NCI-H82 treated with DMSO at 0.1 percent for 48 hours (cell line): Measurements from ENCODE around the gene XYLT1.

ENCODE experiments used
- DNase-seq: peaks from one replicate; lab custom pipeline; 2025; ENCODE audit not compliant: unreplicated experiment; lab: John Stamatoyannopoulos, UW

Gene XYLT1

GRCh38 chr16:17404941-17405689 lies 65.6 kb downstream of the XYLT1 start:
- no peak for DNase-seq

- no peak for DNase-seq
These were observed 66.8 kb downstream of the XYLT1 start for GRCh38 chr16:17403859-17404545.

- DNase-seq = no peak
These were observed 67.5 kb downstream of the XYLT1 start for GRCh38 chr16:17403156-17403809.

- DNase-seq = no peak
These were observed 73.3 kb downstream of the XYLT1 start for GRCh38 chr16:17397499-17397891.

- no peak for DNase-seq
These were observed 73.8 kb downstream of the XYLT1 start for GRCh38 chr16:17396762-17397498.

GRCh38 chr16:17395849-17396480 lies 74.8 kb downstream of the XYLT1 start:
- DNase-seq = no peak

GRCh38 chr16:17392857-17393692 lies 77.7 kb downstream of the XYLT1 start:
- DNase-seq = no peak

- DNase-seq = no peak
These were observed 78.5 kb downstream of the XYLT1 start for GRCh38 chr16:17392127-17392856.

- DNase-seq = no peak
These were observed 79.0 kb downstream of the XYLT1 start for GRCh38 chr16:17391715-17392114.

- no peak for DNase-seq
These were observed 81.4 kb downstream of the XYLT1 start for GRCh38 chr16:17389384-17389783.

GRCh38 chr16:17387256-17387655 lies 83.5 kb downstream of the XYLT1 start:
- peak; percentile 61 for DNase-seq

- DNase-seq = peak; percentile 89
These were observed 84.5 kb downstream of the XYLT1 start for GRCh38 chr16:17386229-17386628.

GRCh38 chr16:17384471-17384870 lies 86.3 kb downstream of the XYLT1 start:
- no peak for DNase-seq

GRCh38 chr16:17382949-17383863 lies 87.6 kb downstream of the XYLT1 start:
- DNase-seq = no peak

GRCh38 chr16:17382514-17382913 lies 88.2 kb downstream of the XYLT1 start:
- no peak for DNase-seq

- DNase-seq = no peak
These were observed 89.0 kb downstream of the XYLT1 start for GRCh38 chr16:17381784-17382183.

- no peak for DNase-seq
These were observed 90.1 kb downstream of the XYLT1 start for GRCh38 chr16:17380613-17381012.

GRCh38 chr16:17379121-17379571 lies 91.6 kb downstream of the XYLT1 start:
- DNase-seq = no peak
